Left cardiac atrium (tissue), 4 donors: ENCODE data around the gene CACNA2D4. TPM values are rescaled to one million over a fixed set of nuclear protein-coding genes. Genes with fewer than 3 reads are reported as not detected.

Source experiments
- ATAC-seq, 2 donors: fragments of 200-7000 bp; cut with Tn5 transposase; one replicate each; pipeline ENCODE4 v1.9.1; 2020; ENCODE audit warnings: mild to moderate bottlenecking in 2 of 2, moderate library complexity in 2 of 2
- DNase-seq: peaks from one replicate; pipeline ENCODE4 v3.0.0-alpha.2; 2020
- intact Hi-C, 2 donors: fragments of 100-400 bp; cut with DNase I; formaldehyde crosslinking; loops; one replicate each; pipeline versions ENCODE4 v1.14.1 to v1.15.1; 2022 to 2023
- total RNA-seq, 2 donors: library from RNA; stranded (reverse); fragmentation: NEBNext Ultra II Directional; extraction: Animal tissue kit (Norgen Biotek cat#: 25700); gene quantifications; one replicate each; pipeline ENCODE4 v1.2.1, GENCODE V29; 2021
- donor health status: DM: no; HTN: yes; CAD: no.
- donor health status: DM: no; HTN: yes; CAD: no; lungs with severe emphysema.
- donor health status: DM: yes; HTN: yes; CAD: no.
- donor health status: Dilated cardiomyopathy.

The CACNA2D4 gene
- total RNA-seq, 2 donors from 2014 or later, result 1.7 to 2.6 TPM

- DNase-seq (no peak), ATAC-seq (no peak)
- intact Hi-C loops, result no loop called here
Observed at GRCh38 chr12:1922985-1923384, 4.5 kb upstream of the CACNA2D4 start.

GRCh38 chr12:1922075-1922709, 3.7 kb upstream of the CACNA2D4 start:
- intact Hi-C loops, result no loop called here
- ATAC-seq, result no peak
- no peak for DNase-seq

- intact Hi-C loops, result no loop called here
- ATAC-seq (no peak), DNase-seq (no peak)
Observed at GRCh38 chr12:1920971-1921370, 2.5 kb upstream of the CACNA2D4 start.

- DNase-seq (no peak), ATAC-seq (no peak)
- intact Hi-C loops, result no loop called here
Observed at GRCh38 chr12:1920436-1920835, 2.0 kb upstream of the CACNA2D4 start.

GRCh38 chr12:1919763-1920162, 1.3 kb upstream of the CACNA2D4 start:
- ATAC-seq (no peak), DNase-seq (no peak)
- intact Hi-C loops, result loop anchor here in 1 of 2 donors (5.0 kb wide), 1 partner anchor 112 kb away; no protein-coding TSS in a partner anchor

- no peak for DNase-seq
- intact Hi-C loops, result loop anchor here in 1 of 2 donors (5.0 kb wide), 1 partner anchor 112 kb away; no protein-coding TSS in a partner anchor
- no peak for ATAC-seq
Observed at GRCh38 chr12:1919284-1919683, 832 bp upstream of the CACNA2D4 start.

GRCh38 chr12:1918884-1919236, 408 bp upstream of the CACNA2D4 start:
- intact Hi-C loops, result loop anchor here in 1 of 2 donors (5.0 kb wide), 1 partner anchor 112 kb away; no protein-coding TSS in a partner anchor
- DNase-seq, result no peak
- no peak for ATAC-seq

- ATAC-seq (peak in 1 of 2 donors; percentile 3), DNase-seq (no peak)
- intact Hi-C loops, result loop anchor here in 1 of 2 donors (5.0 kb wide), 1 partner anchor 110 kb away; no protein-coding TSS in a partner anchor
Observed at GRCh38 chr12:1917172-1918070, 1.0 kb downstream of the CACNA2D4 start.

GRCh38 chr12:1916371-1917171, 1.9 kb downstream of the CACNA2D4 start:
- ATAC-seq (peak; percentile 73 to 91), DNase-seq (peak; percentile 69)
- intact Hi-C loops, result loop anchor here in 1 of 2 donors (5.0 kb wide), 1 partner anchor 109 kb away; no protein-coding TSS in a partner anchor

- no peak for DNase-seq
- no peak for ATAC-seq
- intact Hi-C loops, result loop anchor here in 1 of 2 donors (5.0 kb wide), 1 partner anchor 108 kb away; no protein-coding TSS in a partner anchor
Observed at GRCh38 chr12:1915082-1915968, 3.1 kb downstream of the CACNA2D4 start.

GRCh38 chr12:1914114-1914911, 4.1 kb downstream of the CACNA2D4 start:
- no peak for DNase-seq
- no peak for ATAC-seq
- intact Hi-C loops, result no loop called here

- ATAC-seq, result no peak
- intact Hi-C loops, result no loop called here
- no peak for DNase-seq
Observed at GRCh38 chr12:1913377-1914113, 4.9 kb downstream of the CACNA2D4 start.

GRCh38 chr12:1912580-1913376, 5.7 kb downstream of the CACNA2D4 start:
- DNase-seq, result no peak
- no peak for ATAC-seq
- intact Hi-C loops, result no loop called here

GRCh38 chr12:1911598-1912575, 6.6 kb downstream of the CACNA2D4 start:
- intact Hi-C loops, result no loop called here
- DNase-seq (no peak), ATAC-seq (no peak)

GRCh38 chr12:1910468-1910867, 8.0 kb downstream of the CACNA2D4 start:
- intact Hi-C loops, result no loop called here
- ATAC-seq (no peak), DNase-seq (no peak)
